ENCODE results near the gene MSLN. TPM values are rescaled to one million over a fixed set of nuclear protein-coding genes. Genes with fewer than 3 reads are reported as not detected.

Gene MSLN
- total RNA-seq, 1 experiment from 2014 or later, result not detected

DNA sequence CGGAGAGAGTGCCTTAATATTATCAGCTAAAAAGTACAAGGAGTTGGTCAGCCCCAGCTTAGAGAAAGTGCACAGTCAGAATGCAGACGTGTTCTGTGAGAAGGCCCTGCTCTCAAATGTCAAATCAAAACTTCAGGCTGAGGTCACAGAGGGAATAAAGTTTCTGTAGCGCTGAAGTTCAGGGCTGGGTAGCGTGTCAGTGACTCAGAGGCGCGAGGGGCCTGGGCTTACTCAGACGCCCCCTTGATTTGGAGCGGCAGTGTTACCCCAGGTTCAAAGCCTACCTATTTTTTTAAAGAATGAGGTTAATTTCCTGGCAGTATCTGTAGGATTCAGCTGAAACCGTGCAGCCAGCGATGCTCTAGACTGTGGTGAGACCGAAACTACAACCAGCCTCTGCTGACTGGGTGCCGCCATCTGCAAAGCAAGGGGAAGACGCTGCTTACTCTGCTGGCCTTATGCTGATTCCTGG is 24.5 kb upstream of the MSLN start:
- intact Hi-C loops (cut with micrococcal nuclease; ENCODE audit: unreplicated experiment), result no loop called here
- POLR2A ChIA-PET (ENCODE audit: low non-redundant PET), result no interaction called here
- H3K27me3 ChIP-seq (replicated peaks; ENCODE audit: insufficient read depth, low read depth, low read length, poor library complexity), result no peaks in the 10 kb centered on the region
- H3K4me3 ChIP-seq (ENCODE audit: low read depth, low read length, poor library complexity, severe bottlenecking), result no peak overlapping the region
- CTCF ChIA-PET, result no interaction called here
- peaks cover 18% of the 10 kb centered on the region for H3K36me3 ChIP-seq (ENCODE audit: insufficient read depth, low read length, poor library complexity, severe bottlenecking)
- peaks cover 5% of the 10 kb centered on the region for H3K4me1 ChIP-seq (ENCODE audit: insufficient read depth, low read length, poor library complexity, severe bottlenecking)
- DNase-seq (ENCODE audit: low spot score), result no peak
- no peak overlapping the region for H3K27ac ChIP-seq (ENCODE audit: low read depth, low read length, poor library complexity, severe bottlenecking)
- TF ChIP-seq CTCF (conservative IDR thresholded peaks at IDR 0.05; ENCODE audit: low read depth, low read length) (no peak), EZH2 (IDR thresholded peaks at IDR 0.05; ENCODE audit: borderline replicate concordance, low read depth, low read length, poor library complexity, severe bottlenecking) (no peak)
- H3K9me3 ChIP-seq (ENCODE audit: low read depth, low read length, poor library complexity, severe bottlenecking), result no peaks in the 10 kb centered on the region
- no TSS peak for BruUV-seq (replicated peaks)

GRCh38 chr16:736936-737481 is 23.5 kb upstream of the MSLN start:
- ChIA-PET CTCF (no interaction called here), POLR2A (ENCODE audit: low non-redundant PET) (no interaction called here)
- no TSS peak for BruUV-seq (replicated peaks)
- Histone ChIP-seq H3K9me3 (ENCODE audit: low read depth, low read length, poor library complexity, severe bottlenecking) (no peaks in the 10 kb centered on the region), H3K27me3 (replicated peaks; ENCODE audit: insufficient read depth, low read depth, low read length, poor library complexity) (no peaks in the 10 kb centered on the region), H3K27ac (ENCODE audit: low read depth, low read length, poor library complexity, severe bottlenecking) (no peak overlapping the region), H3K36me3 (ENCODE audit: insufficient read depth, low read length, poor library complexity, severe bottlenecking) (peaks cover 18% of the 10 kb centered on the region), H3K4me1 (ENCODE audit: insufficient read depth, low read length, poor library complexity, severe bottlenecking) (peaks cover 5% of the 10 kb centered on the region), H3K4me3 (ENCODE audit: low read depth, low read length, poor library complexity, severe bottlenecking) (no peak overlapping the region)
- intact Hi-C loops (cut with micrococcal nuclease; ENCODE audit: unreplicated experiment), result no loop called here
- DNase-seq (ENCODE audit: low spot score), result no peak
- TF ChIP-seq CTCF (conservative IDR thresholded peaks at IDR 0.05; ENCODE audit: low read depth, low read length), result no peak
- no peak for TF ChIP-seq EZH2 (IDR thresholded peaks at IDR 0.05; ENCODE audit: borderline replicate concordance, low read depth, low read length, poor library complexity, severe bottlenecking)

GRCh38 chr16:739560-740458 is 20.7 kb upstream of the MSLN start:
- Histone ChIP-seq H3K4me3 (ENCODE audit: low read depth, low read length, poor library complexity, severe bottlenecking) (peak overlapping the region; percentile 100), H3K9me3 (ENCODE audit: low read depth, low read length, poor library complexity, severe bottlenecking) (no peaks in the 10 kb centered on the region), H3K27me3 (replicated peaks; ENCODE audit: insufficient read depth, low read depth, low read length, poor library complexity) (no peaks in the 10 kb centered on the region), H3K27ac (ENCODE audit: low read depth, low read length, poor library complexity, severe bottlenecking) (peak overlapping the region; percentile 83), H3K36me3 (ENCODE audit: insufficient read depth, low read length, poor library complexity, severe bottlenecking) (peaks cover 11% of the 10 kb centered on the region), H3K4me1 (ENCODE audit: insufficient read depth, low read length, poor library complexity, severe bottlenecking) (peaks cover 5% of the 10 kb centered on the region)
- TF ChIP-seq EZH2 (IDR thresholded peaks at IDR 0.05; ENCODE audit: borderline replicate concordance, low read depth, low read length, poor library complexity, severe bottlenecking) (no peak), CTCF (conservative IDR thresholded peaks at IDR 0.05; ENCODE audit: low read depth, low read length) (no peak)
- POLR2A ChIA-PET (ENCODE audit: low non-redundant PET), result interaction anchor here (0.6 kb wide), 1 partner anchor 31 kb away, joined by 4 read pairs; no protein-coding TSS in a partner anchor
- CTCF ChIA-PET, result interaction anchor here (0.6 kb wide), 1 partner anchor 64 kb away, joined by 5 read pairs; no protein-coding TSS in a partner anchor
- BruUV-seq (replicated peaks), result no TSS peak
- DNase-seq (ENCODE audit: low spot score), result no peak
- intact Hi-C loops (cut with micrococcal nuclease; ENCODE audit: unreplicated experiment), result no loop called here

Data from A673 (cell line).